Adrenal gland (tissue), 12 donors: ENCODE data around the gene STRA6. TPM values are rescaled to one million over a fixed set of nuclear protein-coding genes. Genes with fewer than 3 reads are reported as not detected.
A peak's percentile ranks its signal among the peaks of the same experiment; 100 is the strongest.

Source experiments
- DNase-seq, 7 donors: peaks; one replicate each; pipeline ENCODE4 v3.0.0-alpha.2; 2019 to 2020
- H3K27ac ChIP-seq, 5 donors: fragments of 200-600 bp; sonication (generic) in 4 of 5; 1 replicate in 3 of 5; 2 replicates in 2 of 5; pipeline versions ENCODE4 v1.5.1 to v1.8.0; 2016 to 2020; ENCODE audit warnings: mild to moderate bottlenecking in 1 of 5
- H3K27me3 ChIP-seq: fragments of 200-600 bp; 2 replicates; pipeline ENCODE4 v1.8.0; 2021
- H3K36me3 ChIP-seq, 2 donors: fragments of 200-600 bp; replicated peaks in 1 of 2; 1 replicate in 1 of 2; 2 replicates in 1 of 2; pipeline versions ENCODE4 v1.5.1 to v1.8.0; 2018 to 2022
- H3K4me1 ChIP-seq, 2 donors: fragments of 200-600 bp; replicated peaks in 1 of 2; 1 replicate in 1 of 2; 2 replicates in 1 of 2; pipeline versions ENCODE4 v1.5.1 to v1.8.0; 2018 to 2021
- H3K4me3 ChIP-seq, 4 donors: fragments of 200-600 bp; sonication (generic) in 3 of 4; one replicate each; pipeline ENCODE4 v1.5.1; 2016 to 2018
- H3K9me3 ChIP-seq, 3 donors: fragments of 200-600 bp; sonication (generic) in 1 of 3; replicated peaks in 1 of 3; 1 replicate in 2 of 3; 2 replicates in 1 of 3; pipeline versions ENCODE4 v1.5.1 to v1.8.0; 2016 to 2021
- POLR2A ChIP-seq, 2 donors: fragments of 450-650 bp; IDR thresholded peaks; one replicate each; pipeline ENCODE4 v1.6.1; 2017; ENCODE audit warnings: antibody characterized with exemption in 2 of 2, mild to moderate bottlenecking in 2 of 2, moderate library complexity in 1 of 2
- WGBS, 4 donors: extraction: QIAGEN DNeasy Blood & Tissue Kit in 2 of 4; methylation state at CpG; one replicate each; pipeline versions ENCODE4 v1.1.5 to v1.1.7; 2013 to 2017; 5-methylcytosine and 5-hydroxymethylcytosine counted together
- intact Hi-C, 2 donors: fragments of 100-400 bp; cut with DNase I; formaldehyde crosslinking; loops; one replicate each; pipeline versions ENCODE4 v1.14.1 to v1.15.0; 2022 to 2023
- polyA plus RNA-seq, 3 donors: library from polyadenylated mRNA; stranded (reverse); fragments of 200-250 nt in 2 of 3; fragments of 350-450 nt in 1 of 3; fragmentation: Illumina TruSeq in 1 of 3; extraction: RNeasy Lipid Tissue Mini Kit (QIAGEN cat#74804) in 1 of 3; gene quantifications; one replicate each; pipeline ENCODE4 v1.2.3, GENCODE V29; 2013 to 2014
- total RNA-seq, 9 donors: library from RNA; depleted of rRNA in 4 of 9; stranded (reverse); fragments of >200 nt in 4 of 9; fragments of 120-200 nt in 1 of 9; fragmentation: NEBNext Ultra II Directional in 1 of 9; extraction: Animal tissue kit (Norgen Biotek cat#: 25700) in 1 of 9; gene quantifications; one replicate each; pipeline versions ENCODE4 v1.1.0 to v1.2.4, GENCODE V29; 2013 to 2023
- TF ChIP-seq, protein P1 (sequence below), 6 experiments: fragments of 450-650 bp in 4 of 6; fragments of 200-600 bp in 2 of 6; sonication (generic) in 1 of 6; IDR thresholded peaks; 1 replicate in 5 of 6; 2 replicates in 1 of 6; pipeline versions ENCODE4 v1.5.1 to v1.8.0; 2016 to 2021; ENCODE audit warnings: antibody characterized with exemption in 6 of 6, mild to moderate bottlenecking in 2 of 6, moderate library complexity in 1 of 6
- donor health status: healthy with polysubstance abuse.
- donor health status: Bipolar disorder and iron deficiency.
- donor health status: DM: yes; HTN: yes; CAD: no.
- donor health status: DM: no; HTN: no; CAD: no.
- donor health status: DM: no; HTN: no; CAD: no.
- donor health status: DM: yes; HTN: yes; CAD: no.

Gene STRA6
- total and polyA plus RNA-seq, 12 donors = 0.22 to 12.6 (median 3.1) TPM; not detected in 2

DNA sequence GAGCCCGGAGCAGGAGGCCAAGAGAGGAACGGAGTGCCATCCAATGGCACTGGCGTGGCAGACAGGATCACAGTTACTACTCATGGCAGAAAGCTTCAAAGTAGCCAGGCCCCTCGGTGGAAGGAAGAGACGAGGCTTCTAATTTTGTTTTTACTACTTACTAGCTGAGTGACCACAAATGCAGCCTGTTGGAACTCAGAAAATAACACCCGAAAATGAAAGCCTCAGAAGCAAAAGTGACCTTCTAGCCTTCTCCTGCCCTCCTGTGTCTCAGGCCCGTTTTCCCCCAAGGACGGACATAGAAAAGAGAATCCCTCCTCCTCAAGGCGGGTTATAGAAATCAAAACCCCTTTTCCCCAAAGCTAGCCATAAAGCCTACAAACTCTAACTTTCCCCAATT, 9.9 kb upstream of the STRA6 start:
- no peaks in the 10 kb centered on the region for H3K9me3 ChIP-seq
- no peaks in the 10 kb centered on the region for H3K4me1 ChIP-seq
- WGBS, 4 donors = 80 to 90% (median 87%) methylated on average over 8 to 9 of the region's 9 CpGs
- intact Hi-C loops = no loop called here
- no peak for DNase-seq
- H3K36me3 ChIP-seq = no peaks in the 10 kb centered on the region
- no peaks in the 10 kb centered on the region for H3K27me3 ChIP-seq
- no peak overlapping the region for H3K4me3 ChIP-seq
- no peak overlapping the region for H3K27ac ChIP-seq
- no peak for TF ChIP-seq POLR2A (IDR thresholded peaks at IDR 0.05)
- TF ChIP-seq, protein P1, sequence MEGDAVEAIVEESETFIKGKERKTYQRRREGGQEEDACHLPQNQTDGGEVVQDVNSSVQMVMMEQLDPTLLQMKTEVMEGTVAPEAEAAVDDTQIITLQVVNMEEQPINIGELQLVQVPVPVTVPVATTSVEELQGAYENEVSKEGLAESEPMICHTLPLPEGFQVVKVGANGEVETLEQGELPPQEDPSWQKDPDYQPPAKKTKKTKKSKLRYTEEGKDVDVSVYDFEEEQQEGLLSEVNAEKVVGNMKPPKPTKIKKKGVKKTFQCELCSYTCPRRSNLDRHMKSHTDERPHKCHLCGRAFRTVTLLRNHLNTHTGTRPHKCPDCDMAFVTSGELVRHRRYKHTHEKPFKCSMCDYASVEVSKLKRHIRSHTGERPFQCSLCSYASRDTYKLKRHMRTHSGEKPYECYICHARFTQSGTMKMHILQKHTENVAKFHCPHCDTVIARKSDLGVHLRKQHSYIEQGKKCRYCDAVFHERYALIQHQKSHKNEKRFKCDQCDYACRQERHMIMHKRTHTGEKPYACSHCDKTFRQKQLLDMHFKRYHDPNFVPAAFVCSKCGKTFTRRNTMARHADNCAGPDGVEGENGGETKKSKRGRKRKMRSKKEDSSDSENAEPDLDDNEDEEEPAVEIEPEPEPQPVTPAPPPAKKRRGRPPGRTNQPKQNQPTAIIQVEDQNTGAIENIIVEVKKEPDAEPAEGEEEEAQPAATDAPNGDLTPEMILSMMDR (IDR thresholded peaks at IDR 0.05) = no peak

DNA sequence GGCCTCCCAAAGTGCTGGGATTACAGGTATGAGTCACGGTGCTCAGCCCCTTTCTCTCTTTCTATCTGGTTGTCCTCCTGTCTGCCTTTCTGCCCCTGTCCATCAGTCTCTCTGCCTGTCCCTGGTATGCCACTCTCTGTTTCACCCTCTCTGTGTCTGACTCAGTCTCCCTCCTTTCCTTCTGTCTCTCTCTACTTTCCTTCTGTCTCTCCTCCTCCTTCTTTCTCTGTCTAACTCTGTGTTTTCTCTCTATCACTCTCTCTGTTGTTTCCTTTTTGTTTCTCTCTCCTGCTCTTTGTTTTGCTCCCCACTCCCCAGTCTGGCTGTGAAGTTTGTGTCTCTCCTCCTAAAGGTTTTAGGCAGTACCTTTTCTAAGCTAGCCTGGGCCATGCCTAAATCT, 9.1 kb upstream of the STRA6 start:
- no peaks in the 10 kb centered on the region for H3K36me3 ChIP-seq
- no peaks in the 10 kb centered on the region for H3K27me3 ChIP-seq
- no peaks in the 10 kb centered on the region for H3K9me3 ChIP-seq
- no peak for DNase-seq
- TF ChIP-seq, protein P1 (IDR thresholded peaks at IDR 0.05) = no peak
- no peak for TF ChIP-seq POLR2A (IDR thresholded peaks at IDR 0.05)
- H3K4me1 ChIP-seq = no peaks in the 10 kb centered on the region
- H3K4me3 ChIP-seq = no peak overlapping the region
- no peak overlapping the region for H3K27ac ChIP-seq
- 89 to 100% (median 98%) methylated on average over 1 of the region's 1 CpG for WGBS, 4 donors
- intact Hi-C loops = no loop called here

DNA sequence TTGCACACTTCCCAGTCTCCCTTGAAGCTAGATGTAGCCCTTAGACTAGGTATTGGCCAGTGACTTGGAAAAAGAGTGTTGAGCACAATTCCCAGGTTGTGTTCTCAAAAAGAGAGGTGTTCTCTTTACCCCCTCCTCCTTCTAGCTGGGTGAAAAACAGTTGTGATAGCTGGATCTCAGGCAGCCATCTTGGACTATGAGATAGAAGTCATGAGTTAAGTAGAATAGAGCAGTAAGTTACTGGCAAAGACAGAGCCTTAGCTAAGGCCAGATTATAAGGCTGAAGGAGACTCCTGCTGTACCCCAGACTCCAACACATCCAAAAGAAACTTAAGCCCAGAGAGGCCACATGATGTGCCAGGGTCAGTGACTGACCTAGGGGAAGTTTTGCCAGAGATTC, 8.1 kb upstream of the STRA6 start:
- intact Hi-C loops = no loop called here
- no peaks in the 10 kb centered on the region for H3K27me3 ChIP-seq
- TF ChIP-seq, protein P1 (IDR thresholded peaks at IDR 0.05) = no peak
- no peak for TF ChIP-seq POLR2A (IDR thresholded peaks at IDR 0.05)
- H3K9me3 ChIP-seq = no peaks in the 10 kb centered on the region
- no peaks in the 10 kb centered on the region for H3K36me3 ChIP-seq
- H3K27ac ChIP-seq = no peak overlapping the region
- no peak for DNase-seq
- H3K4me1 ChIP-seq = no peaks in the 10 kb centered on the region
- no peak overlapping the region for H3K4me3 ChIP-seq

DNA sequence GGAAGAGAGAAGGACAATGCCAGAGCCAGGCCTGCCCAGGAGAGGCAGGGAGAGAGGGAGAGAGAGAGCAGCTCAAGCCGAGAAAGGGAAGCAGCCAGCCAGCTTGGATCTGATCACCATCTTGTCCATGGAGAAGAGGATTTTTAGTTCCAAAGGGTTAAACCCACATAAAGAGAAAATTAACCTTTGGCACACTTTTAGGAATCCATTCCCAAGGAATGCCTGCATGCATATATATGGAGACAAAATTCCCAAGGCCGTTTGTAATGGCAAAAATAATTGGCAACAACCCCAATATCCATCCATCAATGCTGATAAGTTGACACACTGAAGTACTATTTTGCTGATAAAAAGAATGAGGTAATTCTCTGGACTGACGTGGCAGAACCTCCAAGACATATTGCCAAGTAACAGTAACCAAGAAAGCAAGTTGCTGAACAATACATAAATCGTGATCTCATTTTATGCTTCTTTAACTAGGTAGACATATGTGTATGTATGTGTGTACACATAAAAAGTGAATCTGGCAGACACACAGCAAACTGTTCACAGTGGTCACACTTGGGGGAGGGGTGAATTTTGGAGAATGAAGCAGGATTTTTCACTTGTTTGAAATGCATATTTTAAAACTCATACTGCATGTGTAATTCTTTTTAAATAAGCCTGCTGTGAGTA, 7.5 kb upstream of the STRA6 start:
- no peak for TF ChIP-seq POLR2A (IDR thresholded peaks at IDR 0.05)
- TF ChIP-seq, protein P1 (IDR thresholded peaks at IDR 0.05) = no peak
- H3K4me1 ChIP-seq = no peaks in the 10 kb centered on the region
- H3K4me3 ChIP-seq = no peak overlapping the region
- H3K27me3 ChIP-seq = no peaks in the 10 kb centered on the region
- 20 to 32% (median 24%) methylated on average over 4 of the region's 4 CpGs for WGBS, 4 donors
- H3K36me3 ChIP-seq = no peaks in the 10 kb centered on the region
- DNase-seq = peak in 1 of 7 donors; percentile 29
- H3K27ac ChIP-seq = no peak overlapping the region
- no peaks in the 10 kb centered on the region for H3K9me3 ChIP-seq
- intact Hi-C loops = no loop called here
